ENCODE measurements around the gene BCL2L14. TPM values are rescaled to one million over a fixed set of nuclear protein-coding genes. Genes with fewer than 3 reads are reported as not detected.

The BCL2L14 gene
- total and polyA plus RNA-seq, 2 of the 13 experiments (the other 11 are each of a cell fraction or from before 2014, with no cell fraction given), result 0.11 TPM; not detected in 1

- WGBS (ENCODE audit: low lambda C conversion rate), result 71% methylated on average over 3 of the region's 6 CpGs
- Histone ChIP-seq H3K79me2 (ENCODE audit: insufficient read depth, low read length) (no peaks in the 10 kb centered on the region), H3K4me2 (ENCODE audit: low read depth, low read length) (no peak overlapping the region), H3K36me3 (replicated peaks in 1 of 2; ENCODE audit: control insufficient read depth in 1 of 2, insufficient read depth in 2 of 2, low read length in 2 of 2) (no peaks in the 10 kb centered on the region), H3K9ac (ENCODE audit: insufficient read depth, low read depth, low read length) (no peak overlapping the region), H3K9me3 (ENCODE audit: low read length) (no peaks in the 10 kb centered on the region; the same call in 1 of the 2 replicates), H3K27ac (ENCODE audit: extremely low read length, insufficient read depth, low read length) (no peak overlapping the region), H3K4me3 (replicated peaks in 1 of 3; ENCODE audit: insufficient read depth in 1 of 3, low read depth in 2 of 3, low read length in 3 of 3) (no peak overlapping the region), H4K20me1 (ENCODE audit: insufficient read depth, low read length) (no peaks in the 10 kb centered on the region), H3K27me3 (ENCODE audit: control insufficient read depth in 1 of 2, insufficient read depth in 2 of 2, low read length in 2 of 2) (no peaks in the 10 kb centered on the region), H2AFZ (ENCODE audit: low read length) (no peak overlapping the region), H3K4me1 (ENCODE audit: insufficient read depth, low read length) (no peaks in the 10 kb centered on the region)
- no peak for DNase-seq (ENCODE audit: low spot score)
- ChIA-PET POLR2A (no interaction called here), CTCF (ENCODE audit: low intra/inter-chr PET ratio, low total read pairs) (no interaction called here)
- in situ Hi-C loops (cut with HindIII; ENCODE audit: extremely low pct_ligation_motif_present, low pct_unique_long_range_greater_than_20kb), result no loop called here
- FAIRE-seq, result no peak
- TF ChIP-seq GMEB1 (CRISPR knock-in tag; IDR thresholded peaks at IDR 0.05; ENCODE audit: borderline replicate concordance), result no peak
- no TSS peak for BruUV-seq (replicated peaks)
- ATAC-seq, result peak; percentile 36; the same call in 2 of the 3 replicates
- intact Hi-C loops (cut with micrococcal nuclease; ENCODE audit: unreplicated experiment), result no loop called here
Measured at GRCh38 chr12:12107678-12108077, 36.9 kb downstream of the BCL2L14 start.

- CTCF ChIA-PET (ENCODE audit: low intra/inter-chr PET ratio, low total read pairs), result no interaction called here
- no TSS peak for BruUV-seq (replicated peaks)
- TF ChIP-seq CBX1 (IDR thresholded peaks at IDR 0.05; ENCODE audit: low read depth) (no peak), ZSCAN25 (CRISPR knock-in tag; IDR thresholded peaks at IDR 0.05) (no peak), AKAP8 (CRISPR knock-in tag; IDR thresholded peaks at IDR 0.05) (no peak), HCFC1 (IDR thresholded peaks at IDR 0.05; ENCODE audit: low read depth, low read length) (no peak), DBP (CRISPR knock-in tag; IDR thresholded peaks at IDR 0.05; ENCODE audit: not compliant biosample characterization) (no peak), RBM22 (optimal IDR thresholded peaks at IDR 0.05; ENCODE audit: low read length) (no peak), SMC3 (IDR thresholded peaks at IDR 0.05; ENCODE audit: low read length) (no peak), ZNF18 (CRISPR knock-in tag; IDR thresholded peaks at IDR 0.05; ENCODE audit: insufficient replicate concordance) (no peak), ZNF275 (CRISPR knock-in tag; IDR thresholded peaks at IDR 0.05; ENCODE audit: borderline replicate concordance) (no peak), HOXA3 (CRISPR knock-in tag; IDR thresholded peaks at IDR 0.05) (no peak), ZNF83 (CRISPR knock-in tag; IDR thresholded peaks at IDR 0.05; ENCODE audit: borderline replicate concordance) (no peak), ZNF160 (CRISPR knock-in tag; IDR thresholded peaks at IDR 0.05) (no peak)
Measured at GRCh38 chr12:12108441-12109058, 37.8 kb downstream of the BCL2L14 start.

More at GRCh38 chr12:12108441-12109058, 37.8 kb downstream of the BCL2L14 start:
- H3K4me3 ChIP-seq (replicated peaks in 1 of 3; ENCODE audit: insufficient read depth in 1 of 3, low read depth in 2 of 3, low read length in 3 of 3), result no peak overlapping the region
- H3K4me2 ChIP-seq (ENCODE audit: low read depth, low read length), result no peak overlapping the region
- POLR2A ChIA-PET, result no interaction called here
- DNase-seq (ENCODE audit: low spot score), result no peak
- intact Hi-C loops (cut with micrococcal nuclease; ENCODE audit: unreplicated experiment), result no loop called here
- ATAC-seq, result no peak
- H3K9me3 ChIP-seq (ENCODE audit: low read length), result no peaks in the 10 kb centered on the region; the same call in 1 of the 2 replicates
- H3K9ac ChIP-seq (ENCODE audit: insufficient read depth, low read depth, low read length), result no peak overlapping the region
- no peaks in the 10 kb centered on the region for H3K4me1 ChIP-seq (ENCODE audit: insufficient read depth, low read length)
- no peak for FAIRE-seq
- no peaks in the 10 kb centered on the region for H3K36me3 ChIP-seq (replicated peaks in 1 of 2; ENCODE audit: control insufficient read depth in 1 of 2, insufficient read depth in 2 of 2, low read length in 2 of 2)
- no peaks in the 10 kb centered on the region for H4K20me1 ChIP-seq (ENCODE audit: insufficient read depth, low read length)
- in situ Hi-C loops (cut with HindIII; ENCODE audit: extremely low pct_ligation_motif_present, low pct_unique_long_range_greater_than_20kb), result no loop called here
- WGBS (ENCODE audit: low lambda C conversion rate), result 93% methylated on average over 1 of the region's 1 CpG
- H3K79me2 ChIP-seq (ENCODE audit: insufficient read depth, low read length), result no peaks in the 10 kb centered on the region
- H3K27ac ChIP-seq (ENCODE audit: extremely low read length, insufficient read depth, low read length), result no peak overlapping the region
- no peaks in the 10 kb centered on the region for H3K27me3 ChIP-seq (ENCODE audit: control insufficient read depth in 1 of 2, insufficient read depth in 2 of 2, low read length in 2 of 2)
- no peak overlapping the region for H2AFZ ChIP-seq (ENCODE audit: low read length)
